ENCODE results near the gene GPSM1.

- no peak for TF ChIP-seq CREM (IDR thresholded peaks at IDR 0.05; ENCODE audit: low read depth)
- no peak for TF ChIP-seq CHD2 (IDR thresholded peaks at IDR 0.05; ENCODE audit: low read depth, low read length)
- TF ChIP-seq NELFE (IDR thresholded peaks at IDR 0.05; ENCODE audit: insufficient read depth, insufficient read length) = no peak
- no peak for TF ChIP-seq TBL1XR1 (IDR thresholded peaks at IDR 0.05; ENCODE audit: low read length in 2 of 2)
- no peak for TF ChIP-seq CTCF (IDR thresholded peaks at IDR 0.05 in 2 of 3, conservative IDR thresholded peaks at IDR 0.05 in 1 of 3; ENCODE audit: insufficient read depth in 2 of 3, low read depth in 1 of 3, low read length in 3 of 3)
- TF ChIP-seq KLF10 (CRISPR knock-in tag; IDR thresholded peaks at IDR 0.05) = no peak
- TF ChIP-seq POLR3A (IDR thresholded peaks at IDR 0.05; ENCODE audit: borderline replicate concordance, extremely low read depth, insufficient read depth, insufficient read length) = no peak
- no peak for TF ChIP-seq CGGBP1 (CRISPR knock-in tag; IDR thresholded peaks at IDR 0.05)
- TF ChIP-seq CHD4 (IDR thresholded peaks at IDR 0.05; ENCODE audit: insufficient read depth, insufficient replicate concordance, low read depth, low read length, poor library complexity, severe bottlenecking) = no peak
Measured at GRCh38 chr9:136318111-136318775, 9.1 kb upstream of the GPSM1 start.

Measured in K562 (cell line).